Left lung (tissue), 10 donors: ENCODE data around the gene ANKZF1. TPM values are rescaled to one million over a fixed set of nuclear protein-coding genes. Genes with fewer than 3 reads are reported as not detected.
A peak's percentile ranks its signal among the peaks of the same experiment; 100 is the strongest.

Experiments
- ATAC-seq: fragments of 200-7000 bp; cut with Tn5 transposase; one replicate; pipeline ENCODE4 v1.9.1; 2020; ENCODE audit warnings: moderate library complexity
- DNase-seq, 4 donors: peaks; one replicate each; pipeline ENCODE4 v3.0.0-alpha.2; 2013 to 2020
- H3K27ac ChIP-seq, 2 donors: fragments of 200-600 bp; sonication (generic) in 1 of 2; one replicate each; pipeline versions ENCODE4 v1.5.0 to v1.8.0; 2020 to 2021
- H3K27me3 ChIP-seq, 2 donors: fragments of 200-600 bp; sonication (generic) in 1 of 2; one replicate each; pipeline versions ENCODE4 v1.5.0 to v1.8.0; 2020 to 2021
- H3K36me3 ChIP-seq, 2 donors: fragments of 200-600 bp; sonication (generic) in 1 of 2; one replicate each; pipeline versions ENCODE4 v1.5.0 to v1.8.0; 2020 to 2021
- H3K4me1 ChIP-seq, 2 donors: fragments of 200-600 bp; one replicate each; pipeline ENCODE4 v1.8.0; 2021
- H3K4me3 ChIP-seq, 2 donors: fragments of 200-600 bp; sonication (generic) in 1 of 2; one replicate each; pipeline versions ENCODE4 v1.5.0 to v1.8.0; 2020 to 2021; ENCODE audit warnings: mild to moderate bottlenecking in 1 of 2
- H3K9me3 ChIP-seq, 2 donors: fragments of 200-600 bp; sonication (generic) in 1 of 2; one replicate each; pipeline versions ENCODE4 v1.5.0 to v1.8.0; 2020 to 2021
- intact Hi-C, 2 donors: fragments of 100-400 bp; cut with DNase I; formaldehyde crosslinking; loops; one replicate each; pipeline versions ENCODE4 v1.11.2 to v1.14.2; 2022
- polyA plus RNA-seq, 6 donors: library from polyadenylated mRNA; unstranded; fragments of 120-200 nt; gene quantifications; one replicate each; pipeline ENCODE4 v1.2.1, GENCODE V29; 2013; ENCODE audit not compliant: insufficient read length in 6 of 6
- total RNA-seq, 2 donors: library from RNA; stranded (reverse); fragmentation: NEBNext Ultra II Directional; extraction: Animal tissue kit (Norgen Biotek cat#: 25700); gene quantifications; one replicate each; pipeline ENCODE4 v1.2.1, GENCODE V29; 2021
- TF ChIP-seq, protein P1 (sequence below), 2 donors: fragments of 200-600 bp; sonication (generic) in 1 of 2; IDR thresholded peaks; one replicate each; pipeline versions ENCODE4 v1.5.0 to v1.8.0; 2021; ENCODE audit warnings: antibody characterized with exemption in 2 of 2
- donor health status: DM: no; HTN: yes; CAD: no.
- donor health status: DM: no; HTN: no; CAD: no.

The ANKZF1 gene
- total and polyA plus RNA-seq, 8 donors: 34.5 to 85.5 (median 76.4) TPM

DNA sequence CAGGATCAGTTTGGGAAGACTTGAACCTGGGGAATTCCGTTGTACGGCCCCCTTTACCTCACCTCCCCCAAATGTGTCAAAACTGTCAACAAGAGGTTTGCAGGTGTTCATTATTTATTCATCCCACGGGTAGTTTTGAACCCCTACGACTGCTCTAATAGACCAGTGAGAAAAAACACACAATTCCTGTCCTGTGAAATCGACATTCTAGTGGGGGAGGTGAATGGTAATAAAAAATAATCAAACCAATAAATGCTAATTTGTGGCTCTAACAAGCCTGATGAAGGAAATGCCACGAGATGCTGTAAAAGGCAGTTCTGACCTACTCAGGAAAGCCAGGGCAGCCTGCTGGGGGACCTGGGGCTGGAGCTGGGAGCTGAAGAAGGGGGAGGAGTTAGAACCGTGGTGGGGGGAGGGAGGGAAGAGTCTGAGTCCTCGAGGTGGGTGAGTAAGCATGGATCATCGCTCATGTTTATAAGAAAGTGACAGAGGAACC lies 49.1 kb downstream of the ANKZF1 start:
- ATAC-seq (peak; percentile 57), DNase-seq (no peak)
- Histone ChIP-seq H3K27me3 (no peaks in the 10 kb centered on the region), H3K4me3 (peak overlapping the region; percentile 78 to 85), H3K4me1 (peaks cover 15 to 39% of the 10 kb centered on the region in 2 donors), H3K36me3 (peaks cover 0 to 29% of the 10 kb centered on the region in 2 donors), H3K9me3 (no peaks in the 10 kb centered on the region), H3K27ac (peak overlapping the region; percentile 99)
- intact Hi-C loops: no loop called here
- TF ChIP-seq, protein P1, sequence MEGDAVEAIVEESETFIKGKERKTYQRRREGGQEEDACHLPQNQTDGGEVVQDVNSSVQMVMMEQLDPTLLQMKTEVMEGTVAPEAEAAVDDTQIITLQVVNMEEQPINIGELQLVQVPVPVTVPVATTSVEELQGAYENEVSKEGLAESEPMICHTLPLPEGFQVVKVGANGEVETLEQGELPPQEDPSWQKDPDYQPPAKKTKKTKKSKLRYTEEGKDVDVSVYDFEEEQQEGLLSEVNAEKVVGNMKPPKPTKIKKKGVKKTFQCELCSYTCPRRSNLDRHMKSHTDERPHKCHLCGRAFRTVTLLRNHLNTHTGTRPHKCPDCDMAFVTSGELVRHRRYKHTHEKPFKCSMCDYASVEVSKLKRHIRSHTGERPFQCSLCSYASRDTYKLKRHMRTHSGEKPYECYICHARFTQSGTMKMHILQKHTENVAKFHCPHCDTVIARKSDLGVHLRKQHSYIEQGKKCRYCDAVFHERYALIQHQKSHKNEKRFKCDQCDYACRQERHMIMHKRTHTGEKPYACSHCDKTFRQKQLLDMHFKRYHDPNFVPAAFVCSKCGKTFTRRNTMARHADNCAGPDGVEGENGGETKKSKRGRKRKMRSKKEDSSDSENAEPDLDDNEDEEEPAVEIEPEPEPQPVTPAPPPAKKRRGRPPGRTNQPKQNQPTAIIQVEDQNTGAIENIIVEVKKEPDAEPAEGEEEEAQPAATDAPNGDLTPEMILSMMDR (IDR thresholded peaks at IDR 0.05): no peak

DNA sequence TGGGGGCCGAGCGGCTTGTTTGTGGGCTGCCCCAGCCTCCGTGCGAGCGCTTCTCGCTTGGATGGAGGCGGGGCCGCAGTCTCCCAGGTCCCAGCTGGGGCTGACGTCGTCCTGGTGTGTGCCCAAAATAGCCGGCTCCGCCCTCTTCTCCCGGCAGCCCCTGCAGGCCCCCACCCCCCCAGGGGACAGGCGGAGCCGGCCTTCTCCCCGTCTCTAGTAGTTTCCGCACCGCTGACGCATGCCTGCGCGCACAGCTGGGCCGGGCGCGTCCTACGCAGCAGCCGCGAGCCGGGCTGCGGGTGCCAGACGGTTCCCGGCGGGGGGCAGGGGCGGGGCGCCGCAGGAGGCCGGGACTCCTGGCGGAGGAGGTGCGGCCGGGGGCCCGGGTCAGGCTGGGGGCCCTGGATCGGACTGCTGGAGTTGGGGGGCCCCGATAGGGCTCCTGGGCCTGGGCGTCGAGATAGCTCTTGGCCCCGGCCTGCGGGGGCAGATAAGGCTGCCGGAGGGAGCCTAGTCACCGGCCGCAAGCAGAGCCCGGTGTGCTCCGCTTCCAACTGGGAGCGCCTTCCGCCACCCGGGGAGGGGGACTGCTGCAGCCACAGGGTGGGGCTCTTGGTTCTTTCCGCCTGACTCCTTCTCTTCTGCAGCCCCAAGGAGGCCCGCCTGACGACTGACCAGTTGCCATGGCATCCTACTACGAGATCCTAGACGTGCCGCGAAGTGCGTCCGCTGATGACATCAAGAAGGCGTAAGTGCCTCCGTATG lies 49.7 kb downstream of the ANKZF1 start, which contains the start of gene DNAJB2:
DNAJB2 (plus strand) TSS at position 216 of the 765 bp plus-strand sequence; CDS start at position 684, 468 bp downstream.
- Histone ChIP-seq H3K4me1 (peaks cover 15 to 39% of the 10 kb centered on the region in 2 donors), H3K4me3 (peak within 1 kb of the TSS; percentile 78 to 85), H3K27me3 (no peaks in the 10 kb centered on the region), H3K9me3 (no peaks in the 10 kb centered on the region), H3K27ac (peak within 1 kb of the TSS; percentile 99), H3K36me3 (peaks cover 0 to 35% of the 10 kb centered on the region in 2 donors)
- ATAC-seq (peak; percentile 92), DNase-seq (peak; percentile 97 to 100 (median 99))
- TF ChIP-seq, protein P1 (IDR thresholded peaks at IDR 0.05): peak in 1 of 2 donors; percentile 11
- intact Hi-C loops: no loop called here

DNA sequence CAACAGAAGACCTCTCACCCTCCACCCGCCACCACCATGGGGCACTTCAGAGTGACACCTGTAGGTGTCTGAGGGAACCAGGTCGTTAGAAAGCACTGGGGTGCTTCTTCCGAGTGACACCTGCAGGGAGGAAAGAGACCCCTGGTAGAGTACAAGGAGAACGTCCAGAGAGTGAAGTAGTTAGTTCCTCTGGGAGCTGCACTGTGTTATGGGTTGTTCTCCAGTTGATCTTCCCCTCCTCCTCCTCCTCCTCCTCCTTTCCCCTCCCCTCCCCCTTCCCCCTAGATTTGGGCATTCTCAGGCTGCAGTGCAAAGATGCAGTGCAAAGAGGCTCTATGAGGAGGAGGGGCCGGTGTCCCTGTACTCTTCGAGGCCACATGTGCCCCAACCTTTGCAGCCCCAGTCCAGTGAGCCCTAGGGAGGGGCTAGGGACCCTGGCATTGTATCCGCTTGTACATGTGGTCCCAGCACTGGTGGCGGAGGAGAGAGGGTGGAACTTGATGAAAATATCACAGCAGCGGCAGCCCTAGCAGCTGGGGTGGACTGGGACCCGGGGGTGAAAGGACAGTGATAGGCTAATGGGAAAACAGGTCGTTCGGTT lies 50.4 kb downstream of the ANKZF1 start:
- intact Hi-C loops: no loop called here
- Histone ChIP-seq H3K27ac (peak overlapping the region; percentile 99), H3K4me3 (peak overlapping the region; percentile 78 to 85), H3K27me3 (no peaks in the 10 kb centered on the region), H3K36me3 (peaks cover 0 to 42% of the 10 kb centered on the region in 2 donors), H3K9me3 (no peaks in the 10 kb centered on the region), H3K4me1 (peaks cover 15 to 39% of the 10 kb centered on the region in 2 donors)
- no peak for ATAC-seq
- DNase-seq: no peak
- TF ChIP-seq, protein P1 (IDR thresholded peaks at IDR 0.05): no peak

DNA sequence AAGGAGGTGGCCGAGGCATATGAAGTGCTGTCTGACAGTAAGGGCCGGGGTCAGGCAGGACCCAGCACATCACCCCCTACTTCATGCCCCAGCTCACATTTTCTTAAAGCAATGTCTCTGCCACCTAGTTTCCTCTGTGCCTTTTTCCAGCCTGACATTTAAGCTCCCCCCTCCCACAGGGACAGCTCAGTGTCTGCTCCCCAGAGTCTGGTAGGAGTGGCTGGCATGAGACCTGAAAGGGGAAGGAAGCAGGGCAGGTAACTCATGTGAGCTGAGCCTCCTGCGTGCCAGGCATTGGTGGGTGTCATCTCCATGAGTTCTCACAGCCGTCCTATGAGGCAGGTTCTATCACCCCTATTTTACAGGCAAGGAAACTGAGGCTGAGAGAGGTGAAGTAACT lies 51.0 kb downstream of the ANKZF1 start:
- TF ChIP-seq, protein P1 (IDR thresholded peaks at IDR 0.05): no peak
- DNase-seq: no peak
- ATAC-seq: no peak
- Histone ChIP-seq H3K36me3 (peaks cover 0 to 48% of the 10 kb centered on the region in 2 donors), H3K9me3 (no peaks in the 10 kb centered on the region), H3K27ac (no peak overlapping the region), H3K4me3 (no peak overlapping the region), H3K27me3 (no peaks in the 10 kb centered on the region), H3K4me1 (peaks cover 15 to 39% of the 10 kb centered on the region in 2 donors)
- intact Hi-C loops: no loop called here

DNA sequence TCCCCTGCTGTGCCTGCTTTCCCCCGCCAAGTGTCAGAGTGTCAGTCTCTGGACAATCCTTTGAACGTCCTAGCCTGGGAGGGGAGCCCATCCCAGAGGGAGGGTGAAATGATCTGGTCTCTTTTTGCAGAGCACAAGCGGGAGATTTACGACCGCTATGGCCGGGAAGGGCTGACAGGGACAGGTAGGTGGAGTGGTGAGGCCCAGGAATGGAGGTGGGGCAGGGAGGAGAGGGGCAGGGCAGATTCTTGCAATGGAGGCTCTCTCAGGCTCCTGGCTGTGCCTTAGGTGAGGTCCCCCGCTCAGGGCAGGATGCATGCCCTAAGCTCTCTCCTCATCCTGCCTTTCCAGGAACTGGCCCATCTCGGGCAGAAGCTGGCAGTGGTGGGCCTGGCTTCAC lies 52.0 kb downstream of the ANKZF1 start:
- Histone ChIP-seq H3K4me3 (no peak overlapping the region), H3K36me3 (peaks cover 0 to 57% of the 10 kb centered on the region in 2 donors), H3K27ac (no peak overlapping the region), H3K4me1 (peaks cover 15 to 39% of the 10 kb centered on the region in 2 donors), H3K27me3 (no peaks in the 10 kb centered on the region), H3K9me3 (no peaks in the 10 kb centered on the region)
- TF ChIP-seq, protein P1 (IDR thresholded peaks at IDR 0.05): no peak
- intact Hi-C loops: no loop called here
- ATAC-seq (no peak), DNase-seq (no peak)
